Right renal cortex interstitium (tissue), 3 donors: Measurements from ENCODE around the gene RAB31. TPM values are rescaled to one million over a fixed set of nuclear protein-coding genes. Genes with fewer than 3 reads are reported as not detected.
"Not testable (repeated sequence)": the region's sequence is repeated elsewhere in the genome, so short reads cannot be mapped to it uniquely, and the experiment has no call there.

ENCODE experiments used
- DNase-seq, 3 donors: peaks; one replicate each; pipeline ENCODE4 v3.0.0-alpha.2; 2013; ENCODE audit warnings: low read depth in 3 of 3, low spot score in 2 of 3
- polyA plus RNA-seq, 3 donors: library from polyadenylated mRNA; unstranded; fragments of 120-200 nt; gene quantifications; one replicate each; pipeline ENCODE4 v1.2.1, GENCODE V29; 2013; ENCODE audit not compliant: insufficient read length in 3 of 3

RAB31 gene
- polyA plus RNA-seq, 3 donors, result 32.0 to 34.0 (median 32.3) TPM

DNA sequence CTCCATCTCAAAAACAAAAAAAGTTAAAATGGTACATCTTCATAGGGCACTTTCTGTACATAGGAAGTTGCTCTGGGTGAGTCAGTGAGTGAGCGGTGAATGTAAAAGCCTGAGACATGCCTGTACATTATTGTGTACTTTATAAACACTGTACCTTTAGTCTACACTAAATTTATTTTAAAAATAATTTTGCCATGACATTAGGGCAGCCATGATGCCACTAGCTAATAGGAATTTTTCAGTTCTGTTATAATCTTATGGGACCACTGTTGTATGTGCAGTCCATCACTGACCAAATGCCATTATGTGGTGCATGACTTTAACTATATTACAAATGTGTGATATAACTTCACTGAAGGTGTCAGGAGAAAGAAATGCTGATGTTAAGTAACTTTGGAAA, 166.6 kb downstream of the RAB31 start:
- no peak for DNase-seq

DNA sequence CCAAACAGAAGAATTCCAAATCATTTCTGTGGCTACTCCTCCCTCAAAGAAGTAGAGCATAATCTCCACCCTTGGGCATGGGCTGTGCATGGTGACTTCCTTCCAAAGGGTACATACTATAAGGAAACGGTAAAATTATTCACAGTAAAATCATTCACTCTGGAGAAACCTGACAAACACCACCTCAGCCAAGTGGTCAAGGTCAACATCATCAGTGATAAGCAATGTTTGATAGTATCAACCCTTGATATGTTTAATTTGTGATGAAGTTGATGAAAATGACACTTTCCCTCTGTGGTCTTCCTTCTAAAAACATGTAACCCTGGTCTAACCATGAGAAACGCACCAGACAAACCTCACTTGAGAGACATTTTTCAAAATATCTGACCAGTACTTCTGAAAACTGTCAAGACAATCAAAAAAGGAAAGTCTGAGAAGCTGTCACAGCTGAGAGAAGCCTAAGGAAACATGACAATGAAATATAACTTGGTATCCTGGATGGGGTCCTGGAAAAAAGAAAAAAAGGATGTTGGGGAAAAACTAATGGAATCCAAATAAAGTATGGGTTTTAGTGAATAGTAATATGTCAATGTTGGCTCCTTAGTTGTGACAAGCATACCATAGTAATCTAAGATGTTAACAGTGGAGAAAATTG, 168.2 kb downstream of the RAB31 start:
- DNase-seq, result no peak

DNA sequence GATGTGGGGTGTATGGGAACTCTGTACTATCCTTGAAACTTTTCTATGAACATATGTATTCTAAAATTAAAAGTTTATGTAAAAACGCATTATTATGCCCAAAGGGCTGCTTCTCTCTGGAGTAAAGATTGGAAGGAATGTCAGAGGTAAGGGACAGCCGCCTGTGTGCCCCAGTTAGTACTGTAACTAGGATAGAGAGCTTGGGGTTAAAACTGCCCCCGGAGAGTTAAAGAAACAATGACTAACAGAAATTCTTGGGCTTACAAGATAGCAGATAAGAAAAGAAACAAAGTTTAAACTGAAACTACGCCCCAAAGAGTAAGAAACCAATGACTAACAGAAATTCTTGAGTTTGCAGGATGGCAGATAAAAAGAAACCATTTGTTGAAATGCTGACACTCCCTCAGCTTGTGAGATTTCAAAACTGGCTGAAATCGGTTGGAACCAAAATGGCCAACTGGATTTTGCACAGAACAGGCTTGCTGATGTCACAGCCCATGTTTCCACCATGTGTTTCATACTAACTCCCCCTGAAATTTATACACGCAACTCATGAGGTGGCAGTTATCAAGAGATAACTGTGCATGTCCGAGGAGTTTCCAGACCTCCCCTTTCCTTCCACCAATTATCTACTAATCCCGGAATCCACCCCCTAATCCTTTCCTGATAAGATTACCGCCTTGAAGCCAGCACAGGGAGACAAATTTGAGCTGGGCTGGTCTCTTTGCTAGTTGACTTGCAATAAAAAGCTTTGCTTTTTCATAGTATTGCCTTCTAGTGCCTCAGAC, 169.0 kb downstream of the RAB31 start:
- DNase-seq, result no peak

DNA sequence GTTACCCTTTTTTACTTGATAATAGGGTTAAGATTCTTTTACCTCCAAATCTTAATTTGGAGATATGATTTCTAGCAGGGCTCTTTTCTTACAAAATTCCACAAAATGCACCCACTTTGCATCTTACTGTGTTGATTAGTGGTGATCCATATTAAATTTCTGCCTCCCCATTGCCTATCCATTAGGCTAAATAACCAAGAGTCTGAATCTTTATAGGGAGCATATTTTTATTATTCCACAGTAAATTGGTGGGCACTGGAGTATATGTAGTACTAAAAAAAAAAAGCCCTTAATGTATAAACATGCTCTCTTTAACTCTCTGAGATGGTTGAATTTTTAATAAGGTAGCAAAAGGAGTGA, 169.5 kb downstream of the RAB31 start:
- no peak for DNase-seq

DNA sequence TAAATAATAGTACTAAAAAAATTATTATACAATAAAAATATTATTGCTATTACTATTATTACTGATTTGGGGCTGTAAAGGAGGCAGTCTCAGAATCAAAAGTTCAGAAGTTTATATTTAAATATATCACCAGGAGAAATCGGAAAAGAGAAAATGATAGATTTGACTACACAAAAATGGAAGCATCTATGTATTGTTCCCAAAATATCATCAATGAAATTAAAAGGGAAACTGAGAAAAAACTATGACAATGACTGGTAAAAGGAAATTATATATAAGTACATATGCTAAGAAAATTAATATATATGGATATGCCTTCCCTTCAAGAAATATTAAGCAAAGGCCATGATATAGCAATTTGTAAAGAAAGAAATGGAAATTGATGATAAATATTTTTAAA, 170.0 kb downstream of the RAB31 start:
- DNase-seq, result no peak

- no peak for DNase-seq
Measured at GRCh38 chr18:9878783-9879242, 170.7 kb downstream of the RAB31 start.

DNA sequence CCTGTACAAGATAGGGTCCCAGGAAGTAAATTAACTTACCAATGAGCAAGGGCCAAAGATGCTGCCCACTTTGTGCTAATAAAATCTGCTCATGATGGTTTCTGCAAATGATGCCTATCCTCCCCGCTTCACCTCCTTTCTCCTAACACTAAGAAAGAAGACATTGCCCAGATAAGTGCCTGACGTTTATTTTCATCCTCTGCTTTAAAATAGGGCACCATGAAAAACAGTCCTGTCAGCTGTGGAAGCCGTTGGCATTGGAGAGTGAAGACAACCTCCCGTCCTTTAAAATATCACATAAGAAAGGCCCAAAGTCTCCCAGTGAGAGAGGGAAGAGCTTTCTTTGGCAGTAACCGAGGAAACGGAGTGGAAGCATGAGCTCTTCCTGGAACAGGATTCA, 176.0 kb downstream of the RAB31 start:
- DNase-seq, result no peak

DNA sequence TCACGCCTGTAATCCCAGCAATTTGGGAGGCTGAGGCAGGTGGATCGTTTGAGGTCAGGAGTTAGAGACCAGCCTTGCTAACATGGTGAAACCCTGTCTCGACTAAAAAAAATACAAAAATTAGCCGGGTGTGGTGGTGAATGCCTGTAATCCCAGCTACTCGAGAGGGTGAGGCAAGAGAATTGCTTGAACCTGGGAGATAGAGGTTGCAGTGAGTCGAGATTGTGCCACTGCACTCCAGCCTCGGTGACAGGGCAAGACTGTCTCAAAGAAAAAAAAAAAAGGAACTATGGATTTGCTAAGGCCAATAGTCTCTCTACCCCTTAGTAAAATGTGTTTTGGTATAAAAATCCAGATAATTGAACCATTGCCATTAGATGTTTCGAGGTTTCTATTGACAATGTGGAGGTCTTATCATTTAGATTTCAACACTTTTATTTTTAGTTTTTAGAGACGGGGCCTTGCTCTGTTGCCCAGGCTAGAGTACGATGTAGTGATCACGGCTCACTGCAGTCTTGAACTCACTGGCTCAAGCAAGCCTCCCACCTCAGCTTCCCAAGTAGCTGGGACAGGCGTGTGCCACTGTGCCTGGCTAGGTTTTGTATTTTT, 176.5 kb downstream of the RAB31 start:
- DNase-seq, result no peak

- DNase-seq, result no peak
Measured at GRCh38 chr18:9885170-9886004, 177.3 kb downstream of the RAB31 start, which contains the start of gene TXNDC2. TSS of gene TXNDC2 (plus strand) at chr18:9885973. CDS start at chr18:9886681, 708 bp downstream.

DNA sequence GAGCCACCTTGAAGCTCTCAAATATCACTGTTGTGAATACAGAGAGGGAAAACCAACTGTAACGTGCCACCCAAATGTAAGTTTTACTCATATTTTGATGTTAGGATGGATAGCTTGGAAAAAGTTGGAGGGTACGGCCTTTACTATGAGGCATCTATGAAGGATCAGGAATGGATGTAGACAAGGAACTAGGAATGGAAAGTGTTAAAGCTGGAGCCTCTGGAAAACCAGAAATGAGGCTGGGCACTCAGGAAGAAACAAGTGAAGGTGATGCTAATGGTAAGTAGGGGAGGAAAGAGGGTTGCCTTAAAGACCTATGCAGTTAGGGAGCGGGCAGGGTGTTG, 177.9 kb downstream of the RAB31 start:
- DNase-seq, result no peak

GRCh38 chr18:9887992-9888391, 179.9 kb downstream of the RAB31 start:
- DNase-seq, result no peak

- DNase-seq, result no peak
Measured at GRCh38 chr18:9890196-9890595, 182.1 kb downstream of the RAB31 start.

DNA sequence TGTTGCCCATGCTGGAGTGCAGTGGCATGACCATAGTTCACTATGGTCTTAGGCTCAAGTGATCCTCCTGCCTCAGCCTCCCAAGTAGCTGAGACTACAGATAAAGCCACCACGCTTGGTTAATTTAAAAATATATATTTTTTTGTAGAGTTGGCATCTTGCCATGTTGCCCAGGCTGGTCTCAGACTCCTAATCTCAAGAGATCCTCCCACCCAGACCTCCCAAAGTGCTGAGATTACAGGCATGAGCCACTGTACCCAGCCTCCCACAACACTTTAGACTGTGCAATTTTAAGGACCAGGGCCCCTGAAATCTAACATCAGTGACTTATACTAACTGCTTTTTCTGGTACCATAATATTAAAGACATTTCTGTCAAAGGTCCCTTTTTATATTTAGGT, 182.9 kb downstream of the RAB31 start:
- DNase-seq, result no peak

DNA sequence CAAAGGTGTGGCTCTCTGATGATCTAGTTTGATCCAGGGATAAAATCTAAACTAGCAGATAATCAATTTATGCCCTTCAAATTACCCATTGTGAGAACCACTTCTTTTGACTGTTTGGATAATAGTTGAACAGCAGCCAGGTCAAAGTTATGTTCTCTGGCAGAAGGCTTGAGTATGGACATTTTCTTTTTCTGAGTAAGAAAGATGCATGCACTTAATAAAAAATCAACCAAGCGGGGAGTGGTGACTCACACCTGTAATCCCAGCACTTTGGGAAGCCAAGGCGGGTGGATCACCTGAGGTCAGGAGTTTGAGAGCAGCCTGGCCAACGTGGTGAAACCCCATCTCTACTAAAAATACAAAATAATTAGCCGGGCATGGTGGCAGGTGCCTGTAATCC, 183.4 kb downstream of the RAB31 start:
- DNase-seq, result not testable (repeated sequence)

GRCh38 chr18:9894454-9895068, 186.5 kb downstream of the RAB31 start:
- no peak for DNase-seq

DNA sequence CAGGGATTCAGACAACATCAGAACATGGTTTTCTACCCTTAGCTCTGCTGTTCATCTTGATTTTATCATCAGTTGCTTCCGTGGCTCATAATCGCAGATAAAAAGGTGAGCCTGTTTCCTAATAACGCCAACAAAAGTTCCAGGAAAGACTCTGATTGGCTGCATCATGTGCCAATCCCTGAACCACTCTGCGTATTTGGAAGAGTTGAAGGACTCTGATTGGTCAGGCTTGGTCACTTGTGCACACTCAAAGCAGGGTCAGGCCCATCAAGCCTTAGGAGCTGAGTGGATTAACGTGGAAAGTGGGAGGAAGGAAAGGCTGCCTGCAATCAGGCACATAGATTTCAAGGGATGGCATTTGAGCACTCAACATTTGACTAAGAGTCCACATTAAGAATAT, 189.0 kb downstream of the RAB31 start:
- no peak for DNase-seq

GRCh38 chr18:9897787-9898291, 189.7 kb downstream of the RAB31 start:
- DNase-seq, result not testable (repeated sequence)

DNA sequence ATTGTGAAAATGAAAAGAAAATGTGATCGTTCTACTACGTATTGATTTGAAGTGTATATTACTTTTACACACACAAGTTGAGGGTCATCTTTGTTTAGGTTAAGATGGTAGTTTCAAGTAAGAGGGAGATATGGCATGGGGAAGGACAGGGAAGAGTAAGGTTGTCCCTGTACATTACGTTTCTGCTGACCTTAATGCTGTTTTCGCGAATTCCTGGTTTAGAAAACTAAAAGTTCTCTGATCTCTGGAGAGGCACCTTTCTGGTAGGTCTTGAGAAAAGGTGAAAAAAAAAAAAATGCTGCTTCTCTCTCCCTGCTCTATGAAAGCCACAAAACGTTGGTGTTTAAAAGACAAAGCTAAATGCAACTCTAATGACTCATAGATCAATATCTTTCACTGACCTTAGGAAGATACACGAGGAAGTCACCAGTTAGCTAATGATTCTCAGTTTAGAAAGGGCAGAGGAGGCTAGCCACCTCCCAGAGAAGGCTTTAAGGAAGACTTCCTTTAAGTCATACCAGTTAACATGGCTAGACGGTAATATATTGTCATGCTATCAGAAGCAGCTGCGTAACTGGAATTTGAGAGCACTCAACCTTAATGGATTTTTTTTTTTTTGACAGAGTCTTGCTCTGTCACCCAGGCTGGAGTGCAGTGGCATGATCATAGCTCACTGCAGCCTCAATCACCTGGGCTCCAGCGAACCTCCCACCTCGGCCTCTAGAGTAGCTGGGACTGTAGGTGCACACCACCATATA, 190.9 kb downstream of the RAB31 start:
- DNase-seq, result no peak

DNA sequence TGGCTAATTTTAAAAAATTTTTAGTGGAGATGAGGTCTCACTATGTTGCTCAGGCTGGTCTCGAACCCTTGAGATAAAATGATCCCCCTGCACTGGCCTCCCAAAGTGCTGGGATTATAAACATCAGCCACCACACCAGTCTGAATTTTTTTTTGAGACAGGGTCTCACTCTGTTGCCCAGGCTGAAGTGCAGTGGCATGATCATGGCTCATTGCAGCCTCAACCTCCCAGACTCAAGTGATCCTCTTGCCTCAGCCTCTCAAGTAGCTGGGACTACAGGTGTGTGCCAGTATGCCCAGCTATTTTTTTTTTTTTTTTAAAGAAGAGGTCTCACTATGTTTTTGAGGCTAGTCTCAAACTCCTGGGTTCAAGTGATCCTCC, 191.4 kb downstream of the RAB31 start:
- not testable (repeated sequence) for DNase-seq

DNA sequence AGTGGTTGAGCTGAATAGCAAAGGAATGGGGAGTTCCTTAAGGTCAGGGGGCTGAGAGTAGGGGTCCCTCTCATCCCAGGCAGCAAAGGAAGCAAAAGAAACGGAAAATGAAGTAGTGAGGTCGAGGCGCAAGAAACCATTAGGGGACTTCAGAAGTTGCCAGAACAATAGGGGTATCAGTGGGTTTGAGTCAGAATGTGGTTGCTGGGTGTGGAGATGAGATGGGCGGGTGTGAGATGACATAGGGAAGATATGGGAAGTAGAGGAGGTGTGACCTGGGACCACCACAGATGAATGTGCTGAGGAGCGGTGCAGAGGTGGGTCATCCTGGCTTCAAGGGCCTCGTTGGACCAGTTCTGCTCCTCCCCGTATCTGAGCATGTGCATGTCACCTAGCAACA, 192.6 kb downstream of the RAB31 start:
- DNase-seq, result no peak
